LNCaP clone FGC (cell line): ENCODE measurements around the gene SNX30.

ENCODE experiments used
- DNase-seq: peaks from one replicate; pipeline ENCODE4 v3.0.0-alpha.2; 2011; ENCODE audit warnings: low read depth
- H3K4me3 ChIP-seq: 2 replicates; pipeline ENCODE4 v1.5.1; 2011; ENCODE audit warnings: mild to moderate bottlenecking, low read depth, low read length, control low read depth
- CTCF ChIP-seq: IDR thresholded peaks from 2 replicates; pipeline ENCODE4 v1.5.1; 2012; ENCODE audit warnings: mild to moderate bottlenecking; ENCODE audit not compliant: control insufficient read depth, insufficient read depth; ENCODE audit errors: extremely low read depth

The SNX30 gene

DNA sequence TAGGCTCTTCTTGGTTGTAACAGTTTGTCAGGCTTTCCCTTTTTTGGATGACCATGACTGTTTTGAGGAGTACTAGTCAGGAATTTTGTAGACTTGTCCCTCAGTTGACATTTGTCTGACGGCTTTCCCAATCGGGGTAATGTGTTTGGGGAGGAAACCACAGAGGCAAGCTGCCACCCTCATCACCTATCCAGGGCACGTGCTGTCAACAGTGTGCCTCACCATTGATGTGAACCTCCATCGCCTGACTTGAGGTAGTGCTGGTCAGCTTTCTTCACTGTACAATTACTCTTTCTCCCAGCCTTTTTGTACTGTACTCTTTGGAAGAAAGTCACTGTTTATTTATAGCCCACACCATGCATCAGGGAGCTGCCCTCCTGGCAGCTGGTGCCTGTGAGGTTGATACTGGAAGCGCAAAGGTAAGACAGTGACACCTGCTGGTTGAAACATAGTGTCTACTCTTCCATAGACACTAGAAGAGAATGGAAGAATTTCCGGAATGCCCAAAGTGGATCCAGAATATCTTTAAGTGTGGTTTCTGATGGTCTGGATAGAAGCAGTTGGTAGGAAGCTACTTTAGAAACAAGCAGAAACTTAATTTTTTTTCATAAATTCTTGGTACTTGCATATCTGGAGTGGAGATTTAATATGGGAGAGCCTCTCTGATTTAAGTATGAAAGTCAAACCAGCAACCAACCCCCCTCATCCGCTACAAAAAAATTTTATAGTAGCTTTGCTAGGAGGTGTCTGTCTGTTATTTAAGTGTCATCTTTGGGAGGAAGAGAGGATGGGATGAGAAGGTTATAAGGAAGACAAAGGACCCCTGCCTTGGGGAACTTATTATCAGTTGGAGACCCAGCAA, 69.3 kb downstream of the SNX30 start:
- no peak for DNase-seq
- no peak overlapping the region for H3K4me3 ChIP-seq
- peak; percentile 88 for TF ChIP-seq CTCF

- no peak for TF ChIP-seq CTCF
- no peak overlapping the region for H3K4me3 ChIP-seq
- no peak for DNase-seq
Observed at GRCh38 chr9:112820881-112821280, 70.3 kb downstream of the SNX30 start.

GRCh38 chr9:112822618-112823017, 72.1 kb downstream of the SNX30 start:
- no peak for TF ChIP-seq CTCF
- DNase-seq = no peak
- H3K4me3 ChIP-seq = no peak overlapping the region

DNA sequence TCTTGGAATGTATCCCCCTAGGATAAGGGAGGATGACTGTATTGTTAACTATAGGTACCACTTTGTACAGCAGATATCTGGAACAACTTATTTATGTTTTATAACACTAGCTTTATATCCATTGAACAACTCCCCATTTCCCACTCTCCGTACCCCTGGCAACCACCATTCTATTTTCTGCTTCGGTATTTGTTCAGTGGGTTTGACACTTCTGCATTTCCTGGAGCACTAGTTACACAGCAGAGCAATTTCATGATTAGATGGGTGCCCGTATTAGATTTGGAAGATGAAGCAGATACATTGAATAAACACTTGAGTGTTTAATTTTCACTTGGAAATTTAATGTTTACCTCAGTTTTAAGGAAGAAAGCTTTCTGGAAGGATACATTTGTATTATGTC, 72.7 kb downstream of the SNX30 start:
- no peak for TF ChIP-seq CTCF

DNA sequence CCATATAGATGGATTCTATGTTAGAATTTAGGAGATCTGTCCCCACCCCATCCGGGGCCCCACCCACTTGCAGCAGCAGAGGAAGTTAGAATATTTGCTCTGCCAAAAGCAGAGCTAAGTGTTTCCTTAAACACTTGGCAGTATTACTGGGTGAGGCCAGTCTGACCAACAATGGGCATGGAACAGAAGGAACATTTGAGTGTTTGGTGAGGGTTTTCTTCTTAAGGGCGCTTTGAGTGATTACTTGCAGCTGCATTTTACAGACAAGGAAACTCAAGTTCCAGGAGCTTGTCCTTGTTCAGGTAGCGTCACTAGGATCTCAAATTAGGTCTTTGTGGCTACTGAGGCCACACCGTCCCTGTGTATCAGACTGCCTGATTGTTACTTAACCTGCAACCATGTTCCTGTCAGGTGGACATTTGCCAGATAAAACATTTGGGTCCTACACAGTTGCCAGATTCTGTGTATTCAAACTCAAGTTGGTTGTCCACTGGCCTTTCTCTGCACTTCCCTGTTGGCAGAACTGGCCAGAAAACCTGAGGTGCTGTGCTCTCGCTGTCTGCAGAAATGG, 80.8 kb downstream of the SNX30 start:
- peak; percentile 90 for DNase-seq
- no peak for TF ChIP-seq CTCF
- peak overlapping the region; percentile 22 for H3K4me3 ChIP-seq

More for the DNA sequence above, 72.7 kb downstream of the SNX30 start:
- no peak for DNase-seq
- H3K4me3 ChIP-seq = no peak overlapping the region

- peak; percentile 71 for DNase-seq
Observed at GRCh38 chr9:112831969-112832368, 81.4 kb downstream of the SNX30 start.

More at GRCh38 chr9:112831969-112832368, 81.4 kb downstream of the SNX30 start:
- 0 out of 2 replicates have a peak, but pooled peaks have one; percentile 5 for TF ChIP-seq CTCF
- peak overlapping the region; percentile 22 for H3K4me3 ChIP-seq
